BLaER1 treated with 17β-estradiol and CSF1 and Interleukin-3, amounts not matched to agents 10 nM and 100 nM (cell line): ENCODE results near the gene DRD4.

Experiments used
- H3K27ac ChIP-seq, 11 experiments: shearing (Covaris generic); formaldehyde crosslinking; 2 replicates each; pipeline ENCODE4 v1.8.1; 2022
- H3K27me3 ChIP-seq, 11 experiments: shearing (Covaris generic); formaldehyde crosslinking; 2 replicates each; pipeline ENCODE4 v1.8.1; 2022
- H3K36me3 ChIP-seq, 11 experiments: shearing (Covaris generic); formaldehyde crosslinking; 2 replicates each; pipeline ENCODE4 v1.8.1; 2022
- H3K4me1 ChIP-seq, 10 experiments: shearing (Covaris generic); formaldehyde crosslinking; 2 replicates each; pipeline ENCODE4 v1.8.1; 2022
- H3K4me2 ChIP-seq, 11 experiments: shearing (Covaris generic); formaldehyde crosslinking; 2 replicates each; pipeline ENCODE4 v1.8.1; 2022
- H3K4me3 ChIP-seq, 10 experiments: shearing (Covaris generic); formaldehyde crosslinking; 2 replicates each; pipeline ENCODE4 v1.8.1; 2022
- H3K9ac ChIP-seq, 11 experiments: shearing (Covaris generic); formaldehyde crosslinking; 2 replicates each; pipeline ENCODE4 v1.8.1; 2022
- H3K9me3 ChIP-seq, 11 experiments: shearing (Covaris generic); formaldehyde crosslinking; replicated peaks in 1 of 11; 2 replicates each; pipeline ENCODE4 v1.8.1; 2022
- H4K20me1 ChIP-seq, 11 experiments: shearing (Covaris generic); formaldehyde crosslinking; 2 replicates each; pipeline ENCODE4 v1.8.1; 2022
- Cebpa-rat ChIP-seq, 11 experiments: shearing (Covaris generic); IDR thresholded peaks; 2 replicates each; pipeline ENCODE4 v1.8.1; 2022

DRD4 gene

DNA sequence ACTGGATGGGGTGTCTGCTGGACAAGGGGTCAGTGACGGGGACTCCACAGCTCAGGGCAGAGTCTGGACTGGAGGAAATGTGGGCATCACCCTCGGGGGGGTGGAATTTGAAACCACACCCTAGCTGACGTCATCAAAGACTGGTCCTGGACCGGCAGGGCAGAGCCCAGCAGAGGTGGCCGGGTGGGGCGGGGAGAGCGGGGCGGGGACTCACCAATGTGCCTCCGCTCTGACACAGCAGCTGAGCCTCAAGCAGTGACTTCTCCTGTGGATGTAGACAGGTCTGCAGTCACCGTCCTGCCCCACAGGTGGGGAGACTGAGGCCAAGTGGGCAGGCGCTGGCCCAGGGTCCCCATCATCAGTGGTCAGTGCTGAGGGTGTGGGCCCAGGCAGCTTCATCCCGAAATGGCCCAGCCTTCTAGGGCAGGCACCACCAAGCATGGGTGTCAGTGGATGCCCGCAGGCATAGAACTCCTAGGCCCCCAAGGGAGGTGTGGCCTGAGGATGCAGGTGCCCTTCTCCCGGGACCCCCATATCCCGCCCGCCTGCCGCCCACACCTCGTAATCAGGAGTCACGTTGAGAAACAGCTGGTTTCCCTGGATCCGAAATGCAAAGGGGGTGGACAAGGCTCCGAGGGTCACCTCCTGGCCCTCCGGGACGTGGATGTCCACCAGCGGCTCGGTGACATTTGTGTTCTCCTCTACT lies 12.9 kb upstream of the DRD4 start:
- Histone ChIP-seq H3K4me2 (no peak overlapping the region), H3K4me3 (no peak overlapping the region), H3K27ac (no peak overlapping the region), H3K4me1 (peaks cover 25 to 36% (median 28%) of the 10 kb centered on the region in 10 experiments), H3K36me3 (peaks cover 0 to 9% (median 0%) of the 10 kb centered on the region in 11 experiments; a peak in 4 of 22 replicates), H3K9me3 (peaks cover 0 to 8% (median 4%) of the 10 kb centered on the region in 11 experiments; a peak in 5 of 22 replicates), H3K9ac (no peak overlapping the region), H4K20me1 (peaks cover 19 to 79% (median 33%) of the 10 kb centered on the region in 11 experiments; a peak in 20 of 22 replicates), H3K27me3 (peaks cover 33 to 51% (median 45%) of the 10 kb centered on the region in 11 experiments)
- TF ChIP-seq Cebpa-rat (IDR thresholded peaks at IDR 0.05), result no peak

DNA sequence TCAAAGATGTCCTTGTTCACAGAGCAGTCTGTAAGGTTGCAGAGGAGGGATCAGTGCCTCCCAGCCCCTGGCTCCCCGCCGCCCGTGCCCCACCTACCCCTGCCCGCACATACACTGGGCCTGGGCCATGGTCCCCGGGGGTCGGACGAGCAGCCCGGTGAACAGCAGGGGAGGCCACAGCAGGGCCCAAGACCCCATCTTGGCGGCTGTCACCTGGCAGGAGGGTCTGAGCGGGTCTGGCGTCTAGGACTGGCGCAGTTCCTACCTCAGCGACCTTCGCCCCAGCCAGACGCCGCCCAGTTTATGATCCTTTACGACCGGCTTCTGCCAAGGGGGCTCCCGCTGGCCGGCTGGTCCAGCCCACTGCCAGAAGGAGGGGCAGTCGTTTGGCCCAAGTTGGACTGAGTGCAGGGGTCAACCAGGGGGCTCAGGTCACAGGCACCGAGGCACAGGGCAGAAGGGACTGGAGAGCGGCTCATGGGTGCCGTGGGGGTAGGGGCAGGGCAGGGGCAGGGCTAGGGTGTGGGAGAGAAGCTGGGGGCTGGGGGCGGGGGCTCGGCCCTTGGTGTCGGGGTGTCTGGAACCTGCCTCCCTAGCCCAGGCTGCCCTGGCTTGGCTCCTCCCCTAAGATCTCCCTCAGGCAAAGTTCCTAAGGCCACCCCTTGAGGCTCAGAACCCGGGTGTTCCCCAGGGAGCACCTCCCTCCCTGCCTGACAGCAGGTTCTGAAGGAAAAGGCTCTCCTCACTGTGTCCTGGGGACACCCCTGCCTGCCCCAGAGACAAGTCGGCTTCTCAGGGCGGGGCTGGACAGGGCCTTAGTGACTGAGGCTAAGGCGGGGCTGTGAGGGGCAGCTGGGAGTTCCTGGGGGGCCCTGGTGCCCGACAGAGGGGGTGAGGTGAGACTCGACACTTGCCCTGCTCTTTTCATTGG lies 12.1 kb upstream of the DRD4 start, which contains the start of gene CDHR5:
Gene CDHR5, minus strand, starts transcription at position 251 of the 931 bp plus-strand sequence. Its CDS starts 53 bp downstream, at position 198.
- Histone ChIP-seq H3K4me2 (peak within 1 kb of the TSS in 8 of 11 experiments; percentile 11 to 43 (median 26); a peak in 11 of 22 replicates), H3K9ac (no peak within 1 kb of the TSS), H3K4me3 (no peak within 1 kb of the TSS), H3K4me1 (peaks cover 30 to 44% (median 36%) of the 10 kb centered on the region in 10 experiments), H4K20me1 (peaks cover 24 to 79% (median 41%) of the 10 kb centered on the region in 11 experiments; a peak in 21 of 22 replicates), H3K36me3 (peaks cover 0 to 9% (median 0%) of the 10 kb centered on the region in 11 experiments; a peak in 4 of 22 replicates), H3K27ac (no peak within 1 kb of the TSS), H3K9me3 (peaks cover 0 to 8% (median 4%) of the 10 kb centered on the region in 11 experiments; a peak in 5 of 22 replicates), H3K27me3 (peaks cover 33 to 57% (median 51%) of the 10 kb centered on the region in 11 experiments)
- no peak for TF ChIP-seq Cebpa-rat (IDR thresholded peaks at IDR 0.05)

DNA sequence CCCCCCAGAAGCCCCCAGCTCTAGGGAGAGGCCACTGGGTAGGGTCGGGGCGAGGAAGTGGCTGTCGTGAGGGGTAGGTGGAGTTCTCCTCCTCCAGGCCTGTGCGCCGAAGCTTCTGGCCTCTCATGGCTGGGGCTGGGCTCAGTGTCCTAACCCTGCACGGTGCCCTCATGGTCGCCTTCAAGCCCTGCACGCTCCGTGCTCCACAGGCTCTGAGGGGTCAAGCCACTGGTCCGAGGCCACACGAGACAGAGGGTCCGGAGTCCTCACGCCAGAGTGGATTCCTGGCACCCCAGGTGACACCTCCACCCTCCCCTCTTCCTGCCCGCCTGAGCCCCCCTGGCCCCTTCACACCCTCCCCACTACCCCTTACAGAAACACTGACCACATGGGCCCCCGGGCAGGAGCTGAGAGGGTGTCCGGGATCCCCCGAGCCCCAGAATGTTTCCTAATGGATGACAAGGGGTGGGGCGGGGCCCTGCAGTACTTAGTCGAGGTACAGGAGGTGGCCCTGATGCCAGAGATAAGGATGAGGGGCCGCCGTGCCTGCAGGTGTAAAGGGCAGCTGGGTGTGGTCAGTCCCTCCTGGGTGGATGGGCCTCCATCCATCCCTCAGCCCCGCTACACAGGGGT lies 11.3 kb upstream of the DRD4 start:
- H3K4me2 ChIP-seq, result peak overlapping the region in 8 of 11 experiments; percentile 11 to 43 (median 26); a peak in 11 of 22 replicates
- no peak overlapping the region for H3K4me3 ChIP-seq
- H3K27ac ChIP-seq, result no peak overlapping the region

DNA sequence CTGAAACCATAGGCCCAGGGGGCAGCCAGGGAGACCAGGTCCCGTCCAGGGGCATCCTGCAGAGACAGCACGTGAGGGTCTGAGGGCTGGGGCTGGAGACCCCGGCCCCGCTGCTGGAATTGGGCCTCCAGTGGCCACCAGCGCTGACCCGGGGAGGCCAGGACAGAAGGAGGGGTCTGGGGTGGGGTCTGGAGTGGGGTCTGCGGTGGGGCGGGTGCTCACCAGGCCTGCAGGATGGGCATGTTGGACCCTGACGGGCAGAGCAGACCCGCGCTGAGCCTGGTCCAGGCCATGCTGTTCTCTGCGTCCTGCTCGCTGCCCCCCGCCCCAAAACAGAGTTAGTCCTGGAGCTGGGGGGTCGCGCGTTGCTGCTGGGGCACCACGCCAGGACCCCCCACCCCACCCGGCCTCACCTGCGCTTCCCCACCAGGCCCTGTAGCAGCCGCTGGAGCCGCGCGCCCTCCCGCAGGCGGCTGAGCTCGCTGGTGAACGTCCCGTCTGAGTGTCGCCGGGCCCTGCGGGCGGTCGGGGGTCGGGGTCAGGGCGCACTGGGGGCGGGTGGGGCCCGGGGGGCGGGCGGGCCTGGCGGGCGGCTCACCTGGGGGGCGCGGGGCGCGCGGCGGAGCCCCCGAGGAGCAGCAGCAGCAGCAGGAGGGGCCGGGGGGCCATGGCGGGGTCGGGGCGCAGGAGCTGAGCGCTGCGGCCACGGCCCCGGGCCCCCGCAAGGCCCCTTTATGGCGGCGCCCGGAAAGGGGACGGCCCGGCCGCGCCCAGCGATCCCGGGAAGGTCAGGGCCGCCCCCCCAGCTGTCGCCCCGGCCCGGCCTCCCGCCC lies 10.4 kb upstream of the DRD4 start, which contains the start of gene SCT:
Gene SCT, minus strand, starts transcription at position 707 of the 833 bp plus-strand sequence. Its CDS starts 38 bp downstream, at position 669.
- Histone ChIP-seq H3K4me1 (peaks cover 23 to 45% (median 43%) of the 10 kb centered on the region in 10 experiments), H3K4me2 (peak within 1 kb of the TSS; percentile 86 to 98 (median 96)), H3K9me3 (peaks cover 0 to 8% (median 4%) of the 10 kb centered on the region in 11 experiments; a peak in 5 of 22 replicates), H3K27ac (peak within 1 kb of the TSS in 5 of 11 experiments; percentile 48 to 70 (median 55); a peak in 6 of 22 replicates), H3K36me3 (peaks cover 0 to 9% (median 0%) of the 10 kb centered on the region in 11 experiments; a peak in 4 of 22 replicates), H3K9ac (peak within 1 kb of the TSS in 6 of 11 experiments; percentile 24 to 70 (median 52); a peak in 5 of 22 replicates), H4K20me1 (peaks cover 24 to 78% (median 47%) of the 10 kb centered on the region in 11 experiments; a peak in 21 of 22 replicates), H3K27me3 (peaks cover 33 to 62% (median 51%) of the 10 kb centered on the region in 11 experiments), H3K4me3 (peak within 1 kb of the TSS; percentile 3 to 62 (median 48); a peak in 14 of 20 replicates)
- no peak for TF ChIP-seq Cebpa-rat (IDR thresholded peaks at IDR 0.05)

More for the DNA sequence above, 11.3 kb upstream of the DRD4 start:
- peaks cover 0 to 9% (median 0%) of the 10 kb centered on the region in 11 experiments; a peak in 4 of 22 replicates for H3K36me3 ChIP-seq
- peaks cover 24 to 80% (median 47%) of the 10 kb centered on the region in 11 experiments; a peak in 21 of 22 replicates for H4K20me1 ChIP-seq
- no peak for TF ChIP-seq Cebpa-rat (IDR thresholded peaks at IDR 0.05)
- peaks cover 23 to 44% (median 42%) of the 10 kb centered on the region in 10 experiments for H3K4me1 ChIP-seq
- peaks cover 0 to 8% (median 4%) of the 10 kb centered on the region in 11 experiments; a peak in 5 of 22 replicates for H3K9me3 ChIP-seq
- no peak overlapping the region for H3K9ac ChIP-seq
- H3K27me3 ChIP-seq, result peaks cover 33 to 62% (median 51%) of the 10 kb centered on the region in 11 experiments

DNA sequence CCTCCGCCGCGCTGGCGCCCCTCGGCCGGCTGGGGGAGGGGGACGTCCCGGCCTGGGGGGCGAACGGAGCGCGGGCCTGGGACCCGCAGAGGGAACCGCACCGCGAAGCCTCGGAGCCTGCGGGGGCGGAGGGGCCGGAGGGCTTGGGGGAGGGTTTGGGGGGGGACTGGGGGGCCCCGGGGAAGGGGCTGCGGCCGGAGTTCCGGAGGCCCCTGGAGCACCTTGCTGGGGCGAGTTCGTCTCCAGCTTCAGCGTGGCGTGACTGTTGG lies 9.8 kb upstream of the DRD4 start:
- H3K9me3 ChIP-seq, result peaks cover 0 to 8% (median 4%) of the 10 kb centered on the region in 11 experiments; a peak in 5 of 22 replicates
- H3K36me3 ChIP-seq, result peaks cover 0 to 12% (median 0%) of the 10 kb centered on the region in 11 experiments; a peak in 3 of 22 replicates
- TF ChIP-seq Cebpa-rat (IDR thresholded peaks at IDR 0.05), result no peak
- peaks cover 24 to 78% (median 47%) of the 10 kb centered on the region in 11 experiments; a peak in 21 of 22 replicates for H4K20me1 ChIP-seq
- H3K4me1 ChIP-seq, result peaks cover 23 to 45% (median 43%) of the 10 kb centered on the region in 10 experiments
- H3K9ac ChIP-seq, result no peak overlapping the region
- no peak overlapping the region for H3K4me3 ChIP-seq
- H3K27ac ChIP-seq, result no peak overlapping the region
- H3K27me3 ChIP-seq, result peaks cover 33 to 62% (median 51%) of the 10 kb centered on the region in 11 experiments
- H3K4me2 ChIP-seq, result peak overlapping the region in 5 of 11 experiments; percentile 86 to 98 (median 93); a peak in 7 of 22 replicates

DNA sequence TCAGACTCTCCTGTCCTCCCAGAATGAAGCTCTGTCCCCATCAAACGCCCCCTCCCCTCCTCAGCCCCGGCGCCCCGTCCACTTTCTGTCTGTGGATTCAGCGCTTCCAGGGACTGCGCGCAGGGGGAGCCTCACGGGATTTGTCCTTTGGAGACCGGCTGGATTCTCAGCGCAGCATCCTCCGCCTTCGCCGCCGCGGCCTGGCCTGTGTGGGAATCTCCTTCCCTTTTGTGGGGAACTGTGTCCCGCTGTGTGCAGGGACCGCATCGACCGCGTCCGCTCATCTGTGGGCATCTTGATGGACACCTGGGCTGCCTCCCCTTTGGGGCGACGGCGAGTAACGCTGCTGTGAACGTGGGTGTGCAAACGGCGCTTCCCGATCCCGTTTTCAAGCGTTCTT lies 9.0 kb upstream of the DRD4 start:
- no peak for TF ChIP-seq Cebpa-rat (IDR thresholded peaks at IDR 0.05)
- peaks cover 28 to 72% (median 47%) of the 10 kb centered on the region in 11 experiments; a peak in 21 of 22 replicates for H4K20me1 ChIP-seq
- H3K36me3 ChIP-seq, result peaks cover 0 to 13% (median 0%) of the 10 kb centered on the region in 11 experiments; a peak in 2 of 22 replicates
- H3K9me3 ChIP-seq, result peaks cover 0 to 8% (median 4%) of the 10 kb centered on the region in 11 experiments; a peak in 5 of 22 replicates
- peak overlapping the region; percentile 3 to 62 (median 48); a peak in 15 of 20 replicates for H3K4me3 ChIP-seq
- peak overlapping the region; percentile 86 to 98 (median 96) for H3K4me2 ChIP-seq
- H3K9ac ChIP-seq, result peak overlapping the region in 9 of 11 experiments; percentile 24 to 70 (median 56); a peak in 12 of 22 replicates
- peaks cover 23 to 48% (median 44%) of the 10 kb centered on the region in 10 experiments for H3K4me1 ChIP-seq
- peak overlapping the region in 8 of 11 experiments; percentile 47 to 75 (median 52); a peak in 16 of 22 replicates for H3K27ac ChIP-seq
- peaks cover 33 to 62% (median 51%) of the 10 kb centered on the region in 11 experiments for H3K27me3 ChIP-seq

DNA sequence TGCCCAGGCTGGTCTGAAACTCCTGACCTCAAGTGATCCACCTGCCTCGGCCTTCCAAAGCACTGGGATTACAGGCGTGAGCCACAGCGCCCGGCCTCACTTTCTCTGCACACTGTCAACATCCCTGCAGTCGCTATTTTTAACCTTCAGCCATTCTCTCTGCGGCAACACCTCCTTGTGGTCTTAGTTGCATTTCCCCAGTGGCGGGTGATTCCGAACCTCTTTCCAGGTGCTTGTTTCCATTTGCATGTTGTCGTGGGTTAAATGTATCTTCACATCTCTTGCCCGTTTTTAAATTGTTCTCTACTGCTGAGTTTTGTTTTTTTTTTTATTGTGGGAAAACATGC lies 7.9 kb upstream of the DRD4 start:
- Histone ChIP-seq H3K27ac (peak overlapping the region in 8 of 11 experiments; percentile 37 to 75 (median 52); a peak in 15 of 22 replicates), H3K4me2 (peak overlapping the region; percentile 86 to 98 (median 96)), H3K36me3 (peaks cover 0 to 15% (median 0%) of the 10 kb centered on the region in 11 experiments; a peak in 1 of 22 replicates), H3K4me1 (peaks cover 23 to 58% (median 48%) of the 10 kb centered on the region in 10 experiments), H3K4me3 (peak overlapping the region in 7 of 10 experiments; percentile 3 to 56 (median 45); a peak in 9 of 20 replicates), H3K9me3 (peaks cover 0 to 8% (median 4%) of the 10 kb centered on the region in 11 experiments; a peak in 5 of 22 replicates), H4K20me1 (peaks cover 27 to 69% (median 46%) of the 10 kb centered on the region in 11 experiments; a peak in 20 of 22 replicates), H3K27me3 (peaks cover 33 to 60% (median 50%) of the 10 kb centered on the region in 11 experiments), H3K9ac (peak overlapping the region in 9 of 11 experiments; percentile 31 to 70 (median 54); a peak in 14 of 22 replicates)
- no peak for TF ChIP-seq Cebpa-rat (IDR thresholded peaks at IDR 0.05)
